GM18868 (cell line): ENCODE results near the gene NBAS.

ENCODE experiments used
- ATAC-seq: cut with Tn5 transposase; IDR thresholded peaks from one replicate; pipeline ENCODE4 v1.9.1; 2021; ENCODE audit warnings: mild to moderate bottlenecking, moderate library complexity; ENCODE audit not compliant: unreplicated experiment

Gene NBAS

DNA sequence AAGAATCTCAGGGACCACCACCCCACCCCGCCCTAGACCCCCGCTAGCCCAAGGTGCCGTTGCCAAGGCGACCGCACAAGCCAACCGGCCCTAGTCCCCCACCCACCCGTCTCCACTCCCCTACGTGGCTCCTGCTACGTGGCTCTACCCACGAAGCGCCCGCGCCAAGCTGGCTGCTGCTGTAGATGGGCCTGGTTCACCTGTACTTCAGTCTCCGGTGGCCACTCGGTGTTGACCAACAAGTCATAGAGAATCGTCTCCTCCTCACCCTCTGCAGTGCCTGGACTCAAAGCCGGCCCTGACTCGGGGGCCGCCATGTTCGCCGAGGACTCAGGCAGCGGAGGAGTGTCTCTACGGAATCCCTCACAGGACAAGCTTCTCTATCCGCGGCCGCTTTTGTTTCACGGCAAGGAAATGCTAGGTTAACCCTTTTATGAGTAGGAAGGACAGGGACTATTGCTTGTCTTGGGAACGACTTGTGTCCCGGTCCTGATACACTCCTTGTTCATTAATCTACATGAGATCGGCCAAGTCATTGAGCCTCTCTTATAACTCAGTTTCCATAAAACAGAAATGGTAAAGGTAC, at the start of gene NBAS:
TSS of gene NBAS (minus strand) at position 347 of the 586 bp plus-strand sequence. CDS start at position 317, 30 bp downstream.
- peak; percentile 95 for ATAC-seq

DNA sequence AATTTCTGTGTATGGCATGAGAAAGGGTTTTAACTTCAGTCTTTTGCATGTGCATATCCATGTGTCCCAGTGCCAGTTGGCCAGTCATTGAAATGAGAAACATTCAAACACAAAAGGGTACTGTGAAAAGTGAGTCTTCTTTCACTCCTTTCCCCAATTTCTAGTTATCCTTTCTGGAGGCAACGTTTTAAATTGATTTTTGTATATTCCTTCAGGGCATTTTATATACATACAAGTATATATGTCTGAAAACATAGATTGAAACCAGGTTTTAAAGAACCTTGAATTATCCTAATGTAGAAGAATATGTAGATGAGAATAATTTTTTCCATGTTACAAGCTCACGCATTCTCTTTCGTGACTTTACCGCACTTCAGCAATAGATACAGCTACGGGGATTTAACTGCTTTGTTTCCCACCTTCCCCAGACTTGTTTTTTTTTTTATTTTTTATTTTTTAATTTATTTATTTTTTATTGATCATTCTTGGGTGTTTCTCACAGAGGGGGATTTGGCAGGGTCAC, 49.4 kb upstream of the NBAS start:
- ATAC-seq = no peak

DNA sequence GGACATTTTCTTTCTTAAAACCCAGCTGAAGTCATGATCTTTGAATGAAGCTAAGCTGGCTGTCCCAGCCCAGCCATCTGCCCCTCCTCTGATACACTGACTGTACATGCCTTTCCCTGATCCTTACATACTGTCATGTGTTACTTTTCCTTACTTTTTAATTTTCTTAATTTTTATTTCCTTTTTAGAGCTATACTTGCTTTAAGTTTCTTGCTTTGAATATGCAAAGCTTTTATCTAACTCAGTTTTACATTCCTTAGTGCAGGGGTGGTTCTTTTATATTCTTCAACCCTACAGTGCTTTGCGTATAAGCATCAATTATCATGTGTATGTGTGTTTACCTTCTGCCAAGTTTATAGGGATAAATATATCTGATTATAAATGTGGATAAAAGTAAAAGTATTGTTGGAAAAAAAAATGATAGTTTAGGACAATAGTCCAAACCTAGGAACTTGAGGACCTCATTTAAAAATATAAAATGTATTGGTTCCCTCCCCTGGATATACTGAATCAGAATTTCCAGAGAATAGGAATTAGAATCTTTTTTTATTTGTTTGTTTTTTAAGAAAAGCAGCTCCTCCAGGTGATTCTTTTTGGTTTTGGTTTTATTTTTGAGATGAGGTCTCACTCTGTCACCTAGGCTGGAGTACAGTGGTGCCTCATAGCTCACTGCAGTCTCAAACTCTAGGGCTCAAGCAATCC, 48.4 kb upstream of the NBAS start:
- ATAC-seq = no peak

DNA sequence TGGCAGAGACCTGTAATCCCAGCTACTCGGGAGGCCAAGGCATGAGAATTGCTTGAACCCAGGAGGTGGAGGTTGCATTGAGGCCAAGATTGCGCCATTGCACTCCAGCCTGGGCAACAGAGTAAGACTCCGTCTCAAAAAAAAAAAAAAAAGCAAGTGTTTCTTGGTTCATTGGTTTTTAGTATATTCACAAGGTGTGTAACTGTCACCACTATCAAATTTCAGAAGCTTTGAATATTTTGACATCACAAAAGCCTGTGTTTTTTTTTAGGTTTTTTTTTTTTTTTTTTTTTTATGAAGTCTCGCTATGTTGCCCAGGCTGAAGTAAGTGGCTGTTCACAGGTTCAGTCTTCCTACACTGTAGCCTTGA, 47.2 kb upstream of the NBAS start:
- ATAC-seq = no peak

DNA sequence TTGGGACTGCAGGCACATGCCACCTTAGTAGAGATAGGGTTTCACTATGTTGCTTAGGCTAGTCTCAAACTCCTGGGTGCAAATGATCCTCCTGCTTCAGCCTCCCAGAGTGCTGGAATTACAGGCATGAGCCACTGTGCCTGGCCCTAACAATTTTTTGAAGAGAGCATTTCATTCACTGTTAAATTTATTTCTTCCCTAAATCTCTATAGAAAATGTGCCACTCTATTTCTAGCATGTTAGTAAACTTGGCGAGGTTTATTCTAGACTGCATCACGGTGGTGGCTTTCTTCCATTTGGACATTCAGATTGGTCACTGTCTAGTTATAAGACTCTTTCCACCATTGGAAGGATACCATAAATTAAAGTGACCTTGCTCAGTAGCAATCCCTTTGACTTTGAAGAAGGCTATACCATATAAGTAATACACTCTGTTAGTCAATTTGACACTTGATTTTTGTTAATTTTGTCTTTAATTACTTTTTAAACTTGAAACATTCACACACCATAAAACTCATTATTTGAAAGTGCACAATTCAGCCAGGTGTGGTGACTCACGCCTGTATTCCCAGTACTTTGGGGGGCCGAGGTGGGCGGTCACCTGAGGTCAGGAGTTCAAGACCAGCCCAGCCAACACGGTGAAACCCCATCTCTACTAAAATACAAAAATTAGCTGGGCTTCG, 46.7 kb upstream of the NBAS start:
- ATAC-seq = no peak

GRCh38 chr2:15606481-15607441, 45.6 kb upstream of the NBAS start:
- ATAC-seq = no peak

- ATAC-seq = no peak
These were observed 44.6 kb upstream of the NBAS start for GRCh38 chr2:15605721-15606120.

DNA sequence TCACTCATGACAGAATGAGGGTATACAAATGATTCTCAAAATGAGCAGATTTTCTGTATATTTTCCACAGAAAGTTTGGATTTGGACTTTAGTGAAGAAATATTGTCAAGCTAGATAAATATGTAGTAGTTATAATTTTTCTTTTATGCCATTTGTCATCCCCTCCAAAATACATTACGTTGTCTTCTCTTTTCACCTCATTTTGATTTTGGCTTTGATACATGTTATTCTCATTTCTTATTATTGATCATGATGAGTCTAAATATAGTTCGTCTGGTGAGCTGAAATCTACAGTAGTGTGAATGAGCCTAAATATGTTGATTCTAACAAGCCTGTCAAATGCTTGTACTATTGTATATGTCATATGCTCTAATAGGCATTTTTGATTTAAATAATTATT, 42.8 kb upstream of the NBAS start:
- ATAC-seq = no peak

- ATAC-seq = no peak
These were observed 42.1 kb upstream of the NBAS start for GRCh38 chr2:15603044-15603765.

DNA sequence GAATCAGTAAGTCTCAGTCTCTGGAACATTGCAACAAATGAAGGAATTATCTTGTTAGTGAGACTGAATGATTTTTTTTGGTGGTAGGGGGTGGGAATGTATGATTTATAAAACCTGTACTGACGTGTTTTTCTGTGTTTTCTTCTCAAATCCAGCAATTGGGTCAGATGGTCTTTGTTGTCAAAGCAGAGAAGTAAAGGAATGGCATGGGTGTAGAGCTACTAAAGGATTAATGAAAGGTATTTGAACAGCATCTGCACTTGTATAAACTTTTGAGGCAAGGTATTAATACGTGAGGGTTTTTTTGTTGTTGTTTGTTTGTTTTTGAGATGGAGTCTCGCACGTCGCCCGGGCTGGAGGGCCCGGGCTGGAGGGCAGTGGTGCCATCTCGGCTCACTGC, 41.3 kb upstream of the NBAS start:
- no peak for ATAC-seq

- no peak for ATAC-seq
These were observed 40.5 kb upstream of the NBAS start for GRCh38 chr2:15601681-15602080.

- ATAC-seq = no peak
These were observed 38.9 kb upstream of the NBAS start for GRCh38 chr2:15599994-15600393.

GRCh38 chr2:15596968-15597367, 35.8 kb upstream of the NBAS start:
- ATAC-seq = no peak

GRCh38 chr2:15596350-15596749, 35.2 kb upstream of the NBAS start:
- no peak for ATAC-seq

DNA sequence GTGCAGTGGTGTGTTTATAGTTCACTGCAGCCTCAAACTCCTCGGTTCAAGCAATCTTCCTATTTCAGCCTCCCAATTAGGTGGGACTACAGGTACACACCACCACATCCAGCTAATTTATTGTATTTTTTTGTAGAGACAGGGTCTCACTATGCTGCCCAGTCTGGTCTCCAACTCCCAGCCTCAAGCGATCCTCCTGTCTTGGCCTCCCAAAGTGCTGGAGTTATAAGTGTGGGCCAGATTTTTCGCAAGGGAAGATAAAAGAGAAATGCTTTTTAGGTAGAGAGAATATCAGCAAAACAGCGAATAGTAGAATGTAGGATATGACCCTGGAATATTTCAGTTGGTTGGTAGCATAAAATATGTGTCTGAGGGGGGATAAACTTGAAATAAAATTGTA, 34.8 kb upstream of the NBAS start:
- ATAC-seq = no peak

DNA sequence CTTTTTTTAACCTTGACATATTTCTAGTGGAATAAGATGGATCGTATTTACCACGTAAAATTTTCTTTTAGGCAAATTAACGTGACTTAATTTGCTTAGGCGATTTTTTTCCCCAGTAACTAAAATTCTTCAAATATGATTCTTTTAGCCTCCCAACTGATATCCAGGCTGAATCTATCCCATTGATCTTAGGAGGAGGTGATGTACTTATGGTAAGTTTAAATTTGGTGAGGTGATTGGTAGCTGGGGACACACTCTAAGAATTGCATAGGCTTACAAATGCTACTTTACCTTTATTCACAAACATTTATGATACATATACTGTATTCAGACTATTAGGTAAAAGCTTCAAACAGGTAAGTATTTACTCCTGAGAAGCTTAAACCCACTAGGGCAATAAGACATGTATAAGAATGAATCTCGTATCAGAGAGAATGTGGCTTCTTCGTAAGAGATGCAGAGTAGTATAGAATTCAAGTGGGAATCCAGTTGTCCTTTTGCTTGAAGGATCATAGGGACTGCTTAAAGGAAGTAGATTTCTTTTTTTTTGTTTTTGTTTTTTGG, 34.3 kb upstream of the NBAS start:
- ATAC-seq = no peak

GRCh38 chr2:15594291-15595256, 33.4 kb upstream of the NBAS start:
- ATAC-seq = no peak

DNA sequence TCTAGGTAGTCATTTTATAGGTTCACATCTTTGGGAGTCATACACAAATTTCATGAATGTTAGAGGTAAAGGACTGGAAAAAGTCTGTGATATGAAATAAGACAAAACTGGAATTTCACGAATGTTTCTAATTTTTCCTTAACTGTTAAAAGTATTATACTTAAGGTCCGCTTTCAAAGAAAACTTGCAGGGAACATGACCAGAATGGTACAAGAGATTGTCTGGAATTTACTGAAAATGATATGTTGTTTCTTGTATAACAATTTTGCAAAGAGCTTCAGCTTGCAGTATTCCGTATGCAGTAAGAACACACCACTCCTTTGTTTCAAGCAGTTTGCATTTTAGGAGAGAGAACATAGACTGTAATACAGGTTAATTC, 32.2 kb upstream of the NBAS start:
- ATAC-seq = no peak
